OCI-LY1 (cell line): ENCODE data around the gene COL18A1.

Source experiments
- H2AFZ ChIP-seq: fragments of 200-600 bp; sonication (generic), shearing (Covaris generic); 2 replicates; pipeline ENCODE4 v1.6.0; 2014; ENCODE audit warnings: antibody characterized with exemption, mild to moderate bottlenecking, low read length
- H3F3A ChIP-seq: fragments of 200-600 bp; sonication (generic), shearing (Covaris generic); 2 replicates; pipeline ENCODE4 v1.6.0; 2014; ENCODE audit warnings: mild to moderate bottlenecking, antibody characterized with exemption, low read length, moderate library complexity; ENCODE audit not compliant: insufficient read depth
- H3K27ac ChIP-seq: fragments of 200-600 bp; sonication (generic); 2 replicates; pipeline ENCODE4 v1.5.1; 2014; ENCODE audit warnings: low read length, mixed run types, mild to moderate bottlenecking, low read depth; ENCODE audit not compliant: poor library complexity, severe bottlenecking
- H3K27me3 ChIP-seq: fragments of 200-600 bp; sonication (generic); 2 replicates; pipeline ENCODE4 v1.6.0; 2014; ENCODE audit warnings: antibody characterized with exemption, mild to moderate bottlenecking, low read length, moderate library complexity; ENCODE audit not compliant: insufficient read depth
- H3K36me3 ChIP-seq: fragments of 200-600 bp; sonication (generic); 2 replicates; pipeline ENCODE4 v1.6.1; 2014; ENCODE audit warnings: mild to moderate bottlenecking, antibody characterized with exemption, low read length, moderate library complexity, mixed read lengths; ENCODE audit not compliant: insufficient read depth
- H3K4me1 ChIP-seq: fragments of 200-600 bp; sonication (generic); 2 replicates; pipeline ENCODE4 v1.5.1; 2014; ENCODE audit warnings: mild to moderate bottlenecking, low read length, moderate library complexity; ENCODE audit not compliant: insufficient read depth, severe bottlenecking
- H3K4me2 ChIP-seq: fragments of 200-600 bp; sonication (generic), shearing (Covaris generic); 2 replicates; pipeline ENCODE4 v1.6.1; 2014; ENCODE audit warnings: low read length
- H3K4me3 ChIP-seq: fragments of 200-600 bp; sonication (generic); 2 replicates; pipeline ENCODE4 v1.5.1; 2014; ENCODE audit warnings: low read length, low read depth, mild to moderate bottlenecking, mixed read lengths; ENCODE audit not compliant: poor library complexity, severe bottlenecking
- H3K79me2 ChIP-seq: fragments of 200-600 bp; shearing (Covaris generic); 2 replicates; pipeline ENCODE4 v1.6.1; 2016; ENCODE audit warnings: mixed run types, low read length, mixed read lengths; ENCODE audit not compliant: insufficient read depth
- H3K9ac ChIP-seq: fragments of 200-600 bp; sonication (generic), shearing (Covaris generic); 2 replicates; pipeline ENCODE4 v1.6.1; 2014; ENCODE audit warnings: mild to moderate bottlenecking, low read length, mixed read lengths
- H3K9me2 ChIP-seq: fragments of 200-600 bp; sonication (generic), shearing (Covaris generic); 2 replicates; pipeline ENCODE4 v1.6.1; 2014; ENCODE audit warnings: low read depth, mild to moderate bottlenecking, low read length, mixed read lengths
- H3K9me3 ChIP-seq: fragments of 200-600 bp; shearing (Covaris generic); 2 replicates; pipeline ENCODE4 v1.6.1; 2014; ENCODE audit warnings: low read length, mixed read lengths
- H4K20me1 ChIP-seq: fragments of 200-600 bp; sonication (generic), shearing (Covaris generic); 2 replicates; pipeline ENCODE4 v1.6.0; 2016; ENCODE audit warnings: mild to moderate bottlenecking, low read length; ENCODE audit not compliant: insufficient read depth
- CTCF ChIP-seq: fragments of 200-600 bp; sonication (generic), shearing (Covaris generic); IDR thresholded peaks from 2 replicates; pipeline ENCODE4 v1.5.1; 2017; ENCODE audit warnings: mild to moderate bottlenecking, antibody characterized with exemption, low read length, moderate library complexity, mixed read lengths
- EZH2 ChIP-seq: fragments of 200-600 bp; sonication (generic), shearing (Covaris generic); IDR thresholded peaks from 2 replicates; pipeline ENCODE4 v1.8.0; 2017; ENCODE audit warnings: borderline replicate concordance, mixed run types, mild to moderate bottlenecking, antibody characterized with exemption, low read length, moderate library complexity, mixed read lengths

The COL18A1 gene

GRCh38 chr21:45458281-45459170, 53.6 kb downstream of the COL18A1 start:
- Histone ChIP-seq H3K9ac (no peak overlapping the region), H3K9me3 (no peaks in the 10 kb centered on the region), H3K4me3 (no peak overlapping the region), H3K27me3 (no peaks in the 10 kb centered on the region), H3K36me3 (no peaks in the 10 kb centered on the region), H3K9me2 (no peaks in the 10 kb centered on the region), H3F3A (no peaks in the 10 kb centered on the region), H4K20me1 (no peaks in the 10 kb centered on the region), H2AFZ (no peak overlapping the region), H3K79me2 (no peaks in the 10 kb centered on the region), H3K4me2 (no peak overlapping the region), H3K27ac (no peak overlapping the region), H3K4me1 (no peaks in the 10 kb centered on the region)
- TF ChIP-seq CTCF (no peak), EZH2 (no peak)

- no peak overlapping the region for H3K4me2 ChIP-seq
Measured at GRCh38 chr21:45459171-45460010, 54.4 kb downstream of the COL18A1 start.

More at GRCh38 chr21:45459171-45460010, 54.4 kb downstream of the COL18A1 start:
- Histone ChIP-seq H3K27me3 (no peaks in the 10 kb centered on the region; the same call in 1 of the 2 replicates), H3K9me3 (no peaks in the 10 kb centered on the region), H3K4me3 (no peak overlapping the region), H3K9me2 (no peaks in the 10 kb centered on the region), H3K79me2 (no peaks in the 10 kb centered on the region), H2AFZ (no peak overlapping the region), H3K4me1 (peaks cover 6% of the 10 kb centered on the region), H3K36me3 (no peaks in the 10 kb centered on the region), H4K20me1 (no peaks in the 10 kb centered on the region), H3F3A (no peaks in the 10 kb centered on the region), H3K9ac (no peak overlapping the region), H3K27ac (no peak overlapping the region)
- TF ChIP-seq CTCF (no peak), EZH2 (no peak)
